Gastroesophageal sphincter (tissue), 4 donors: ENCODE measurements around the gene PRPF6. TPM values are rescaled to one million over a fixed set of nuclear protein-coding genes. Genes with fewer than 3 reads are reported as not detected.

Experiments
- ATAC-seq: fragments of 150-250 bp; one replicate; pipeline ENCODE4 v1.9.1; 2016; ENCODE audit warnings: mild to moderate bottlenecking, moderate library complexity
- H3K27ac ChIP-seq, 4 donors: fragments of 200-600 bp; sonication (generic) in 3 of 4; 1 replicate in 3 of 4; 2 replicates in 1 of 4; pipeline ENCODE4 v1.5.1; 2016 to 2019
- H3K27me3 ChIP-seq: fragments of 200-600 bp; sonication (generic); one replicate; pipeline ENCODE4 v1.5.1; 2019
- H3K36me3 ChIP-seq, 2 donors: fragments of 200-600 bp; sonication (generic); one replicate each; pipeline ENCODE4 v1.5.1; 2019; ENCODE audit warnings: control low read depth in 1 of 2
- H3K4me1 ChIP-seq, 3 donors: fragments of 200-600 bp; sonication (generic); 1 replicate in 2 of 3; 2 replicates in 1 of 3; pipeline ENCODE4 v1.5.1; 2016 to 2019; ENCODE audit warnings: control low read depth in 2 of 3
- H3K4me3 ChIP-seq, 2 donors: fragments of 200-600 bp; sonication (generic); one replicate each; pipeline ENCODE4 v1.5.1; 2019; ENCODE audit warnings: mild to moderate bottlenecking in 1 of 2, moderate library complexity in 1 of 2
- H3K9me3 ChIP-seq, 3 donors: fragments of 200-600 bp; sonication (generic); one replicate each; pipeline ENCODE4 v1.5.1; 2017 to 2019; ENCODE audit warnings: control low read depth in 2 of 3
- EP300 ChIP-seq: sonication (generic); formaldehyde crosslinking; IDR thresholded peaks from one replicate; pipeline ENCODE4 v1.6.1; 2017; ENCODE audit warnings: antibody characterized with exemption, mild to moderate bottlenecking
- POLR2A ChIP-seq, 2 donors: fragments of 450-650 bp; IDR thresholded peaks; one replicate each; pipeline ENCODE4 v1.6.1; 2017; ENCODE audit warnings: antibody characterized with exemption in 2 of 2, mild to moderate bottlenecking in 2 of 2, moderate library complexity in 1 of 2
- POLR2AphosphoS5 ChIP-seq: sonication (generic); formaldehyde crosslinking; IDR thresholded peaks from one replicate; pipeline ENCODE4 v1.6.1; 2017; ENCODE audit warnings: antibody characterized with exemption
- WGBS, 2 donors: methylation state at CpG; one replicate each; pipeline ENCODE4 v1.1.5; 2018; ENCODE audit warnings: low coverage in 1 of 2; 5-methylcytosine and 5-hydroxymethylcytosine counted together
- total RNA-seq, 4 donors: library from RNA; depleted of rRNA; stranded (reverse); fragments of >200 nt; gene quantifications; one replicate each; pipeline ENCODE4 v1.1.0, GENCODE V29; 2016
- TF ChIP-seq, protein P1 (sequence below), 4 experiments: fragments of 200-600 bp in 2 of 4; fragments of 450-650 bp in 2 of 4; sonication (generic) in 1 of 4; IDR thresholded peaks; one replicate each; pipeline ENCODE4 v1.5.1; 2017 to 2019; ENCODE audit warnings: antibody characterized with exemption in 4 of 4, mild to moderate bottlenecking in 2 of 4, moderate library complexity in 2 of 4

PRPF6 gene
- total RNA-seq, 4 donors from 2014 or later: 53.7 to 73.0 (median 67.6) TPM

DNA sequence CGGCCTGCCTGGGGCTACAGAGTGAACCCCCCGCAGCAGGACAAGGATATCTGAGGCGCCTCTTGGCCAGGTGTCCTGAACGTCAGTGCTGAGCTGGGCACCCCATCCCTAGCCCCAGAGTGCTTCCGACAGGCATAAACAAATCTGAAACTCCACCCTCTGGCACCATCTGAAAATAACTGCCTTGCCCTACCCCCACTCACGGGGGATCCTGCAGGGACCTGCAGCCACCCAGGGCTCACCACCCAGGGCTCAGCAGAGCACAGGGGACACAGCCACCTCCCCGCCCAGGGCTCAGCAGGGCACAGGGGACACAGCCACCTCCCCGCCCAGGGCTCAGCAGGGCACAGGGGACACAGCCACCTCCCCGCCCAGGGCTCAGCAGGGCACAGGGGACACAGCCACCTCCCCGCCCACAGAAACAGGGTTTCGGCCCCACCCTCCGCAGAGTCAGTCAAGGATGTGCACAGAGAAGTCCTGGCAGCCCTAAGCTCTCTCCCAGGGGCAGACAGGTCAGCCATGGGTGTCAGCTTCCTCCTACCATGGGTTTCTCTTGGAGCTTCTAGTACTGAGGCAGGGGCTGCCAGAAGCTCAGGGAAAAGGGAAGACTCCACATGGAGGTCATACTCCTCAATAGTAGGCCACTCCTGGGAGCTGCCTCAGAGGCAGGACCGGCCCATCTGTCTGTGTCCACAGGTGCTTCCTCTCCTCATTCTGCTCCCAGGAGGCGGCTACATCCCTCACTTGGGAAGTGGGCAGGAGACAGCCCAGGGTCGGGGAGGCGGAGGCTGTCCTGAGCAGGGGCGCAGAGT is 29.3 kb upstream of the PRPF6 start:
- WGBS, 2 donors: 17% methylated on average over 1 of the region's 17 CpGs; no CpG with 5 or more reads in 1 of the 2 donors
- H3K27ac ChIP-seq: peak overlapping the region in 3 of 4 donors; percentile 95 to 97 (median 95)
- H3K4me3 ChIP-seq: peak overlapping the region in 1 of 2 donors; percentile 37
- H3K9me3 ChIP-seq: no peaks in the 10 kb centered on the region
- no peaks in the 10 kb centered on the region for H3K27me3 ChIP-seq
- no peaks in the 10 kb centered on the region for H3K36me3 ChIP-seq
- TF ChIP-seq POLR2AphosphoS5 (no peak), EP300 (no peak), POLR2A (IDR thresholded peaks at IDR 0.05) (no peak)
- TF ChIP-seq, protein P1, sequence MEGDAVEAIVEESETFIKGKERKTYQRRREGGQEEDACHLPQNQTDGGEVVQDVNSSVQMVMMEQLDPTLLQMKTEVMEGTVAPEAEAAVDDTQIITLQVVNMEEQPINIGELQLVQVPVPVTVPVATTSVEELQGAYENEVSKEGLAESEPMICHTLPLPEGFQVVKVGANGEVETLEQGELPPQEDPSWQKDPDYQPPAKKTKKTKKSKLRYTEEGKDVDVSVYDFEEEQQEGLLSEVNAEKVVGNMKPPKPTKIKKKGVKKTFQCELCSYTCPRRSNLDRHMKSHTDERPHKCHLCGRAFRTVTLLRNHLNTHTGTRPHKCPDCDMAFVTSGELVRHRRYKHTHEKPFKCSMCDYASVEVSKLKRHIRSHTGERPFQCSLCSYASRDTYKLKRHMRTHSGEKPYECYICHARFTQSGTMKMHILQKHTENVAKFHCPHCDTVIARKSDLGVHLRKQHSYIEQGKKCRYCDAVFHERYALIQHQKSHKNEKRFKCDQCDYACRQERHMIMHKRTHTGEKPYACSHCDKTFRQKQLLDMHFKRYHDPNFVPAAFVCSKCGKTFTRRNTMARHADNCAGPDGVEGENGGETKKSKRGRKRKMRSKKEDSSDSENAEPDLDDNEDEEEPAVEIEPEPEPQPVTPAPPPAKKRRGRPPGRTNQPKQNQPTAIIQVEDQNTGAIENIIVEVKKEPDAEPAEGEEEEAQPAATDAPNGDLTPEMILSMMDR (IDR thresholded peaks at IDR 0.05): no peak
- H3K4me1 ChIP-seq: peaks cover 2 to 92% (median 72%) of the 10 kb centered on the region in 3 donors
- no peak for ATAC-seq

DNA sequence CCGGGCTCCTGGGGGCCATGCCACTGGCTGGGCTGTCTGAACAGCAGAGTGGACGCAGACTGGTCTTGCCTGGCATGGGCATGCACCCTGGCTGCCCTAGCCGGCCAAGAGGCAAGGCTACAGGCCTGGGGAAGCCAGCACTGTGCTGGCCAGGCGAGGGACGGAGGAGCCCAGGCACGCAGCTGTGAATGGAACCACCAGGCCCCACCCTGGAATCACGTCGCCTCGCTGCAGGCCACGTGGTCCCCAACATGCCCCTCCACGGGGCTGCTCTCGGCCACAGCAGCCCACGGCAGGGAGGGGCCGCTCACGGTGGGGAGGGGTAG is 28.8 kb upstream of the PRPF6 start:
- Histone ChIP-seq H3K9me3 (no peaks in the 10 kb centered on the region), H3K4me1 (peaks cover 2 to 92% (median 75%) of the 10 kb centered on the region in 3 donors), H3K36me3 (no peaks in the 10 kb centered on the region), H3K4me3 (no peak overlapping the region), H3K27ac (peak overlapping the region in 3 of 4 donors; percentile 95 to 97 (median 95)), H3K27me3 (no peaks in the 10 kb centered on the region)
- ATAC-seq: no peak
- no CpG with 5 or more reads among the region's 15 CpGs for WGBS, 2 donors
- TF ChIP-seq, protein P1 (IDR thresholded peaks at IDR 0.05): no peak
- no peak for TF ChIP-seq POLR2AphosphoS5
- no peak for TF ChIP-seq EP300

DNA sequence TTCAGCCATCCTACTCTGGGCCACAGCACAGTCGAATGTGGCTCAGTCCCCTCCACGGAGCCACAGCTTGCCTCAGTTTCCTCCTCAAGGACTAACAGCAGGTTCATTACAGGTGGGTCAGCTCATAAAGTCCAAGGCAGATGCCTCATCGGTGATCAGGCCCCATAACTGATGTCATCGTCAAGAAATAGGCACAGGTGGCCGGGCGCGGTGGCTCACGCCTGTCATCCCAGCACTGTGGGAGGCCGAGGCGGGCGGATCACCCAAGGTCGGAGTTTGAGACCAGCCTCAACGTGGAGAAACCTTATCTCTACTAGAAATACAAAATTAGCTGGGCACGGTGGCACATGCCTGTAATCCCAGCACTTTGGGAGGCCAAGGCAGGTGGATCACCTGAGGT is 28.2 kb upstream of the PRPF6 start:
- peaks cover 2 to 92% (median 75%) of the 10 kb centered on the region in 3 donors for H3K4me1 ChIP-seq
- TF ChIP-seq, protein P1 (IDR thresholded peaks at IDR 0.05): no peak
- no peak for TF ChIP-seq EP300
- TF ChIP-seq POLR2AphosphoS5: no peak
- H3K9me3 ChIP-seq: no peaks in the 10 kb centered on the region
- peak overlapping the region in 3 of 4 donors; percentile 95 to 97 (median 95) for H3K27ac ChIP-seq
- no peaks in the 10 kb centered on the region for H3K36me3 ChIP-seq
- ATAC-seq: no peak
- no peak overlapping the region for H3K4me3 ChIP-seq
- no peaks in the 10 kb centered on the region for H3K27me3 ChIP-seq
- 81% methylated on average over 11 of the region's 14 CpGs; no CpG with 5 or more reads in 1 of the 2 donors for WGBS, 2 donors

DNA sequence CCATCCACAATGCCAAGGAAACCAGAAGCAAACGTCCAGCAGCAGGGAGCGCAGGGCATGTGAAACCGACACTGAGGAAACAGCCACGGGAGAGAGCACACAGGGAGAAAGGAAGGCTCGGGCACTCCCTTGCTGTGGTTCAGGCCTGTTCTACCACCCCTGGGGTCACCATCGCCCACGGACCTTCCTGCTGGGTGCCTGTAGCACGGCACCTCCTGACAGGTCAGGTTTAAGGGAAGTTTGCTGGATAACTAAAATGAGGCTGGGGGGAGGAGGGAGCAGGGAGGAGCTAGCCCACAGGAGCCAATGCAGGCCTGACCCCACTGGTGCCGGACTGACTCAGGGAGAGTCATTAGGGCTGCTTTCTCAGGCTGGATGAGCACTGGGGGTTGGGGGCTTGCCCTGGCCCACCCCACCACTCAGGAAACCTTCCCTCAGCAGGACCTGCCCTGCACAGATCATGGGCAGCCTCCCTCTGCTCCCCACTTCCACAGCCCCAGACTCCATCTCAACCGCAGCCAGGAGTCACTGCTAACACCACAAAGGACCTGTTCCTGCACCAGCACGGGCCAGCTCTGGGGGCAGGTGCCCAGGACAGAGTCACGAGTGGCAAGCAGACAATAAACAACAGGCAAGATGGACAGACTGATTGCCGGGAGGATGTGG is 27.0 kb upstream of the PRPF6 start:
- Histone ChIP-seq H3K4me1 (peaks cover 2 to 88% (median 70%) of the 10 kb centered on the region in 3 donors), H3K36me3 (peaks cover 0 to 6% of the 10 kb centered on the region in 2 donors), H3K9me3 (no peaks in the 10 kb centered on the region), H3K27ac (peak overlapping the region in 3 of 4 donors; percentile 95 to 97 (median 95)), H3K4me3 (peak overlapping the region in 1 of 2 donors; percentile 99), H3K27me3 (no peaks in the 10 kb centered on the region)
- TF ChIP-seq, protein P1 (IDR thresholded peaks at IDR 0.05): no peak
- TF ChIP-seq POLR2A (IDR thresholded peaks at IDR 0.05): no peak
- TF ChIP-seq POLR2AphosphoS5: no peak
- TF ChIP-seq EP300: no peak
- 36 to 40% methylated on average over 3 to 5 of the region's 13 CpGs for WGBS, 2 donors
- ATAC-seq: no peak
